DMS 273 (cell line): ENCODE results near the gene DPY19L3.
"Not testable (repeated sequence)": the region's sequence is repeated elsewhere in the genome, so short reads cannot be mapped to it uniquely, and the experiment has no call there.

Source experiments
- DNase-seq: peaks from one replicate; lab custom pipeline; 2025; ENCODE audit not compliant: unreplicated experiment; lab: John Stamatoyannopoulos, UW

Gene DPY19L3

DNA sequence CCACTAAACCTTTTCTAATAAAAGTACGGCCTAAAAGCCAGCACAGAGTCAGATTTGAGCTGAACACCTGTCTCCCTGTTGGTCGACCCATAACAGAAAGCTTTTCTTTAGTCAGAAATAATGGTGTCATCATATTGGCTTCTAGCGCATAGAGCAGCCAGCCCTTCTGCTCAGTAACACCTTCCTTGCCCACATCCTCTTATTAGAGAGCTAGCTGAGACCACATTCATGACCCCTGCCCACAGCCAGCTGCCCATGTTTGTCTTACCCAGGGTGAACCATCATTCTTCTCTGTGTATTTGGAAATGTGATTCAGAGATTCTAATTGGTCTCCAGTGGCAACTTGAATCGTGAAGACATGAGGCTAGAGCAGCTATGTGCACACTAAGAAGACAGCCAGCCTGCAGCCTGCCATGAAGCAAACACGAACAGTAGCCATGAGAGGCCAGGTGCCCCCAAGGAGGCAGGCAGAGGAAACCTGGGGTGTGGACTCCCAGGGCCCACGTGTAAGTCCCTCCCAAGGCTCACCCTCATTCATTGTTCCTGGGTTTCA lies 93.2 kb downstream of the DPY19L3 start:
- no peak for DNase-seq

DNA sequence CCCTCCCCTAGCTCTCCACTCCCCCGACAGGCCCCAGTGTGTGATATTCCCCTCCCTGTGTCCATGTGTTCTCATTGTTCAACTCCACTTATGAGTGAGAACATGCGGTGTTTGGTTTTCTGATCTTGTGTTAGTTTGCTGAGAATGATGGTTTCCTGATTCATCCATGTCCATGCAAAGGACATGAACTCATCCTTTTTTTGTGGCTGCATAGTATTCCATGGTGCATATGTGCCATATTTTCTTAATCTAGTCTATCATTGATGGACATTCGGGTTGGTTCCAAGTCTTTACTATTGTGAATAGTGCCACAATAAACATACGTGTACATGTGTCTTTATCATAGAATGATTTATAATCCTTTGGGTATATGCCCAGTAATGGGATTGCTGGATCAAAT lies 106.9 kb downstream of the DPY19L3 start:
- not testable (repeated sequence) for DNase-seq

DNA sequence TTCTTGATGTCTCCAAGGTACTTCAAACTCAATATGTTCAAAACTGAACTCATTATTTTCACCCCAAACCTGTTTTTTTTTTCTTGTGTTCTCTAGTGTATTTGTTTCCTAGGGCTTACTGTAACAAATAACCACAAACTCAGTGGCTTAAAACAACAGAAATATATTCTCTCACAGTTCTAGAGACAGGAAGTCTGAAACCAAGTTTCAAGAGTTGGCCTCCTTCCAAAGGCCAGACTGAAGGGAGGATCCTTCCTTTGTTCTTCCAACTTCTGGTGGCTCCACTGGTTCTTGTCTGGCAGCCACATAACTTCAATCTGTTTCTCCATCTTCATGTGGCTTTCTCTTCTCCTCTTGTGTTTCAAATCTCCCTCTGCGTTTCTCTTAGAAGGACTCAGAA lies 113.5 kb downstream of the DPY19L3 start:
- peak; percentile 9 for DNase-seq

DNA sequence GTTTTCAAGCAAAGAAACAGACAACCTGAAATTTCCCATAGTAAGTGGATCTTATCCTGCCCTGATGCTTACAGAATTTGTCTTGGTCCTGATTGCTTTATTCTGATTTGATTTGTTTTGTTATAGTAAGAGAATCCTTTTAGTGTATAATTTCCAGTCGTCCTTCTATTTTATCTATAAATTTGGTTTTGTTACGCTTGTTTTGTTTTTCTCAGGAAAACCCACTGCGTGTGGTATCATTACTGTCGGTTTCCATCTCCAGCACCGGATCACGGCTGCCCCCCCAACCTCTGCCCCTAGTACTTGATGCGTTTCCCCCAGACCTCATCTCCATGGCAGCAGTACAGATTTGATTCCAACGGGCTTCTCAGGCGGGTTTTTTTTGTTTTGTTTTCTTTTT lies 117.4 kb downstream of the DPY19L3 start:
- no peak for DNase-seq

DNA sequence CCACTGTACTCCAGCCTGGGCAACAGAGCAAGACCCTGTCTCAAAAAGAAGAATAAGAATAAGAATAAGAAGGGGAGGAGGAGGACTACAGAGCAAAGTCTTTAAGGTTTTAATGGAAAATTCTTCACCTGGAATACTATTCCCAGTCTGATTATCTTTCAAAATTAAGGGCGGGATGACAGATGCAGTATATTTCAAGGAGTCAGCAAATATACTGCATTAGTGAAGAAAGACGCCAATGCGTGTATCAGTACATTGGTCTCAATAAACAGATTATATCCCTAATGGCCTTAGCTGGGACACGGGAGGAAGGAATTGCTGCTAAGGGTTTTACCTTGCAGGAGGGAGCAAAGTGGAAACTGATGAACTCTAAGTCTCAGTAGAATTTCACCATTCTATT lies 121.3 kb downstream of the DPY19L3 start:
- no peak for DNase-seq

DNA sequence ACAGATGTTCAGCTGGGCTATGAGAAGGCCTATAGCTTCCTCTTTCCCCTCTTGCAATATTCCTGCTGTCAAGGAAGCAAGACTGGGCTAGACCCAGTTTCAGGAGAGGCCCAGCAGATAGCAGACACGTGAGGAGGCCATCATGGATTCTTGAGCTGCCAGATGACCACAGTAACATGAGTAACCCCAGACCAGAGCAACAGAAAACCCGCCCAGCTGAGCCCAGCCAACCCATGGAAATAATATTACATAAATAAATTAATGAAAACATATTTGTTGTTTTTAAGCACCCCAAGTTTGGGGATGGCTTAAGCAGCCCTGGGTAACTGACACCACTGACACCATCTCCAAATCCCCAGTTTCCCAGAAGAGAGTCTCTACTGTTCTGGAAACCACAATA lies 125.2 kb downstream of the DPY19L3 start:
- no peak for DNase-seq

DNA sequence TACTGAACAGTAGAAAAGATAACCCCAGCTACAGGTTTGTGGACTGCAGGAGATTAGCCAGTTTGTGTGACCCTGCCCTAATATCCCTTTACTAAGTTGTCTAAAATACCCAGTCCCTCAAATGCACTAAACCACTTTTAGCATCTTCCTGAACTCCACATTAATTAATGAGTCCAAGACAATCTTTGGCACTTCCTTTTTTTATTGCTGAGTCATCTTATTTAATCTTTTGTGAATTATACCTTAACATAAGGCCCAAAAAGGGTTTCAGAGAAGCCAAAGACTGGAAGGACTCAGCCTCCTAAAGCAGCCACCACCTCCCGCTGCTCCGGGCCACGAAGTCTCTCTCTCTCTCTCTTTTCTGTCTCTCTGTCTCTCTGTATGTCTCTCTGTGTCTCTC lies 126.7 kb downstream of the DPY19L3 start:
- DNase-seq: no peak
